ENCODE results near the gene COL8A2.

The COL8A2 gene

DNA sequence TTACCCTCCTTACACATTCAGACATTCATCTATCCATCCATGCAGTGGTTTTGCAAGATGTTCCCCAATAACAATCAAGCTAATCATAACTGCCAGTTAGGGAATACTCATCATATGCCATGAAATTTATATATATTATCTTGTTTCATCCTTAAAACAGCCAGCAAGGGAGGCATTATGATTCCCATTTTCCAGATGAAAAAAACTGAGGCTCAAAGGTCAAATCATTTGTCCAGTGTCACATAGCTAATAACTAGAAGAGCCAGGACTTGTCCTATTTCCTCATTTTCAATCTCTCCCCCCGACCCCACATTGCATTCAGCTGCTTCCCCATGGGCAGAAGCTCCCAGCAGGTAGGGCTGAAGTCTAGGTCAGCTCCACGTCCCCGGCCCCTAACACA lies 7.0 kb upstream of the COL8A2 start:
- no peak for DNase-seq
- H3K36me3 ChIP-seq: peaks cover 9% of the 10 kb centered on the region
- no peaks in the 10 kb centered on the region for H3K27me3 ChIP-seq (ENCODE audit: insufficient read depth, low read depth, severe bottlenecking)
- H3K4me3 ChIP-seq (ENCODE audit: low read depth, low read length): no peak overlapping the region
- H3K9me3 ChIP-seq (ENCODE audit: severe bottlenecking): peaks cover 3% of the 10 kb centered on the region
- no peak overlapping the region for H3K27ac ChIP-seq
- TF ChIP-seq, protein P1, sequence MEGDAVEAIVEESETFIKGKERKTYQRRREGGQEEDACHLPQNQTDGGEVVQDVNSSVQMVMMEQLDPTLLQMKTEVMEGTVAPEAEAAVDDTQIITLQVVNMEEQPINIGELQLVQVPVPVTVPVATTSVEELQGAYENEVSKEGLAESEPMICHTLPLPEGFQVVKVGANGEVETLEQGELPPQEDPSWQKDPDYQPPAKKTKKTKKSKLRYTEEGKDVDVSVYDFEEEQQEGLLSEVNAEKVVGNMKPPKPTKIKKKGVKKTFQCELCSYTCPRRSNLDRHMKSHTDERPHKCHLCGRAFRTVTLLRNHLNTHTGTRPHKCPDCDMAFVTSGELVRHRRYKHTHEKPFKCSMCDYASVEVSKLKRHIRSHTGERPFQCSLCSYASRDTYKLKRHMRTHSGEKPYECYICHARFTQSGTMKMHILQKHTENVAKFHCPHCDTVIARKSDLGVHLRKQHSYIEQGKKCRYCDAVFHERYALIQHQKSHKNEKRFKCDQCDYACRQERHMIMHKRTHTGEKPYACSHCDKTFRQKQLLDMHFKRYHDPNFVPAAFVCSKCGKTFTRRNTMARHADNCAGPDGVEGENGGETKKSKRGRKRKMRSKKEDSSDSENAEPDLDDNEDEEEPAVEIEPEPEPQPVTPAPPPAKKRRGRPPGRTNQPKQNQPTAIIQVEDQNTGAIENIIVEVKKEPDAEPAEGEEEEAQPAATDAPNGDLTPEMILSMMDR (IDR thresholded peaks at IDR 0.05; ENCODE audit: low read depth, low read length): no peak

DNA sequence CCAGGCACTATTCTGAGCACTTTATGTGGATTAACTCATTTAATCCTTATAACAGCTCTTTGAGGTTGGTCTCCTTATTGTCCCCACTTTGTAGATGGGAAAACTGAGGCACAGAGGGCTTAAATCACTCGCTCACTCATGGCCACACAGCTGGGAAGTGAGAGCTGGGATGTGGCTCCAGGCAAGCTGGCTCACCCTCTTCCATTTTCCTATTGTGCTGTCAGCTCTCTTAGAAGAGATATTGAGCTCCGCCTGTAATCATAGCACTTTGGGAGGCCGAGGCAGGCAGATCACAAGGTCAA lies 3.8 kb upstream of the COL8A2 start:
- no peaks in the 10 kb centered on the region for H3K36me3 ChIP-seq
- no peak for DNase-seq
- H3K27ac ChIP-seq: no peak overlapping the region
- TF ChIP-seq, protein P1 (IDR thresholded peaks at IDR 0.05; ENCODE audit: low read depth, low read length): no peak
- no peak overlapping the region for H3K4me3 ChIP-seq (ENCODE audit: low read depth, low read length)
- H3K9me3 ChIP-seq (ENCODE audit: severe bottlenecking): peaks cover 3% of the 10 kb centered on the region
- no peaks in the 10 kb centered on the region for H3K27me3 ChIP-seq (ENCODE audit: insufficient read depth, low read depth, severe bottlenecking)

DNA sequence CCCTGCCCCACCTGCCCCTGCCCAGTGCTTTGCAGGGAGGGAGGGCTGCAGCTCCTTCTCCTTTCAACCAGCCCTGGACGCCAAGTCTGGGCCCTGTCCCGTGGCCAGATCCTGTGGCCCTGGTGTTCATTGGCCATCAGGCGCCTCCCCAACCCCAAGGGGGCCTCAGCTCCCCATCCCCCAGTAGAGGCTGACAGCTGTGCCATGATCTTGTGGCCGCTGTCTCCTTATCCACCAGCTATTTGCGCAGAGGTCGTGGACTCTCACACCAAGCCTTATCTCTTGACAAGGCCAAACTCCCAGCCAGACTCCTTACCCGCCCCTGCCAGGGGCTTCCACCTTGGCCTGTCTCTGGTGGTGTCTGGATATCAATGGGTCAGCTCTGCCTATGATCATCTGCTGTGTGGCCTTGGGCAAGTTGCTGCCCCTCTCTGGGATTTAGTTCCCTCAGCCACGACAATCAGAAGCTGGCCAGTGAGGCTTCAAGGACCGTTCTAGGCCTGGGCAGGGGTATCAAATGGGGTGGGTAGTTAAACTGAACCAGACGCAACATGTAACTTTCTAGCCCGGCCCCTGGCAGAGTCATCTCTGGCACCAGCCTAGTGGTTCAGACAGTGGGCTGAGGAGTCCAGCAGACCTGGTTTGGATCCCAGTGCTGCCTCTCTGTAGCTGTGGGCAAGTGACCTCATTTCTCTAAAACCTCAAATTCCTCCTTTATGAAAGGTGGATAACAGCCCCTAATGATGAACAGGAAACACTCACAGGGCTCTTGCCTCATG lies 3.3 kb upstream of the COL8A2 start:
- DNase-seq: no peak
- TF ChIP-seq, protein P1 (IDR thresholded peaks at IDR 0.05; ENCODE audit: low read depth, low read length): no peak
- no peaks in the 10 kb centered on the region for H3K36me3 ChIP-seq
- no peak overlapping the region for H3K4me3 ChIP-seq (ENCODE audit: low read depth, low read length)
- H3K27ac ChIP-seq: no peak overlapping the region
- no peaks in the 10 kb centered on the region for H3K27me3 ChIP-seq (ENCODE audit: insufficient read depth, low read depth, severe bottlenecking)
- peaks cover 3% of the 10 kb centered on the region for H3K9me3 ChIP-seq (ENCODE audit: severe bottlenecking)

DNA sequence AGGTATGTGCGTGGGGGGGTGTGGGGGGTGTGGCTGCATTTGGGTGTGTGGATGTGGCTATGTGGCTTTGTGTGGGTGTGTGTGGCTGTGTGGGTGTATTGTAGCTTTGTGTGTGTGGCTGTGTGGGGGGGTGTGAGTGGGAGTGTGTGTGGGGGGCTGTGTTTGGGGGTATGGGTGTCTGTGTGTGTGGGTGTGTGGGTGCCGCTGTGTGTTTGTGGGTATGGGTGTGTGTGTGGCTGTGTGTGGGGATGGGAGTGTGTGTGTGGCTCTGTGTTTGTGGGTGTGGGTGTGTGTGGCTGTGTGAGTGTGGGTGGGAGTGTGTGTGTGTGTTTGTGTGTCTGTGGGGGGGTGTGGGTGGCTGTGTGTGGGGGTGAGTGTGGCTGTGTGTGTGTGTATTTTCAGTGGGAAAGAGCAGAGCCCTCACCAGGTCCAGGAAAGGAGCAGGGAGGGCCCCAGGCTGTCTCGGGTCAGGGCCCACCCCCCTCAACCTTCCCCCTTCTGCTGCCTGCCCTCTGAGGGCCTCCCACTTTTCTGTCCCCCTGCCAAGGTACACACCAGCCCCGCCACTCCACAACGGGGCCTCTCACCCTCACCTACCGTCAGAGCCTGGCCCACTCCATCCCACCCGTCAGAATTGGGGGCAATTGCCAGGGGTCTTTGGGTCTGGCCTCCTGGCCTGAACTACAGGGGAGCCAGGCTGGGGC lies 1.9 kb upstream of the COL8A2 start:
- Histone ChIP-seq H3K27ac (no peak overlapping the region), H3K4me3 (ENCODE audit: low read depth, low read length) (no peak overlapping the region), H3K36me3 (no peaks in the 10 kb centered on the region), H3K27me3 (ENCODE audit: insufficient read depth, low read depth, severe bottlenecking) (no peaks in the 10 kb centered on the region), H3K9me3 (ENCODE audit: severe bottlenecking) (peaks cover 3% of the 10 kb centered on the region)
- TF ChIP-seq, protein P1 (IDR thresholded peaks at IDR 0.05; ENCODE audit: low read depth, low read length): no peak
- no peak for DNase-seq

DNA sequence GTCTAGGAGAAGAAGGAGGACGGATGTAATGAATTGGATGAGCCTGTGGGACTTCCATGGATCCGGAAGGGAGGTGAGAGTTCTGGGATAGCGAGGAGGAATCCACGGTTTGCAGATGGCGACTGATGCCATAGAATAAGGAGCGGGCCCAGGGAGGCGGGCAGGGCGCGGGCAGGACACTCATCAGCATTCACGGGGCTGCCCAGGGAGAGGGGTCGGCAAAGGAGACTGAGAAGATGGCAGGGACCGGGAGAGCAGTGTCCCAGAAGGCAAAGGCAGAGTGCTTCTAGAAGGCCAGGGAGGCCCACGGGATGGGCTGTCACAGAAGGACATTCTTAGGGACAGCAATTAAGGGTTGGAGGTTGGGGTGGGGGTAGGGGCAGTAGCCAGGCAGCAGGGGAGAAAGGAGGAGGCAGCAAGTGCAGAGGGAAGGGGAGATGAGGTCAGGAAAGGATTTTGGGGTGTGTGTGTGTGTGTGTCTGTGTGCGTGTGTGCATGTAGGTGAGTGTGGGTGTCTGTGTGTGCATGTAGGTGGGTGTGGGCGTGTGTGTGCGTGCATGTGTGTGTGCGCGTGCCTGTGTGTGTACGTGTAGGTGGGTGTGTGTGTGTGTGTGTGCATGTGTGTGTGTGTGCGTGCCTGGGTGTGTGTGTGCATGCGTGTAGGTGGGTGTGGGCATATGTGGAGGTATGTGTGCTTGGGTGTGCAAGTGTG lies 1.1 kb upstream of the COL8A2 start:
- TF ChIP-seq, protein P1 (IDR thresholded peaks at IDR 0.05; ENCODE audit: low read depth, low read length): no peak
- DNase-seq: no peak
- Histone ChIP-seq H3K4me3 (ENCODE audit: low read depth, low read length) (no peak overlapping the region), H3K27ac (no peak overlapping the region), H3K27me3 (ENCODE audit: insufficient read depth, low read depth, severe bottlenecking) (no peaks in the 10 kb centered on the region), H3K36me3 (no peaks in the 10 kb centered on the region), H3K9me3 (ENCODE audit: severe bottlenecking) (peaks cover 3% of the 10 kb centered on the region)

Data from WERI-Rb-1 (cell line).